Tibial artery (tissue), 4 donors: Measurements from ENCODE around the gene BRSK2.
A peak's percentile ranks its signal among the peaks of the same experiment; 100 is the strongest.

Source experiments
- DNase-seq, 2 donors: peaks; one replicate each; pipeline ENCODE4 v3.0.0-alpha.2; 2019
- H3K27ac ChIP-seq, 2 donors: fragments of 200-600 bp; sonication (generic) in 1 of 2; 1 replicate in 1 of 2; 2 replicates in 1 of 2; pipeline ENCODE4 v1.5.1; 2018 to 2019; ENCODE audit warnings: mild to moderate bottlenecking in 1 of 2
- H3K27me3 ChIP-seq, 2 donors: fragments of 200-600 bp; sonication (generic) in 1 of 2; one replicate each; pipeline versions ENCODE4 v1.5.1 to v1.6.0; 2016 to 2019
- H3K36me3 ChIP-seq, 3 donors: fragments of 200-600 bp; sonication (generic) in 2 of 3; one replicate each; pipeline ENCODE4 v1.5.1; 2016 to 2019; ENCODE audit warnings: mild to moderate bottlenecking in 2 of 3
- H3K4me1 ChIP-seq, 4 donors: fragments of 200-600 bp; sonication (generic) in 2 of 4; 1 replicate in 3 of 4; 2 replicates in 1 of 4; pipeline ENCODE4 v1.5.1; 2016 to 2019
- H3K4me3 ChIP-seq, 2 donors: fragments of 200-600 bp; sonication (generic) in 1 of 2; 1 replicate in 1 of 2; 2 replicates in 1 of 2; pipeline ENCODE4 v1.5.1; 2018 to 2019; ENCODE audit warnings: mild to moderate bottlenecking in 2 of 2
- H3K9me3 ChIP-seq, 3 donors: fragments of 200-600 bp; sonication (generic) in 1 of 3; one replicate each; pipeline ENCODE4 v1.5.1; 2016 to 2019
- intact Hi-C: fragments of 100-400 bp; cut with DNase I; formaldehyde crosslinking; loops from one replicate; pipeline ENCODE4 v1.15.0; 2023; ENCODE audit warnings: low total_unique reads
- TF ChIP-seq, protein P1 (sequence below), 2 experiments: fragments of 200-600 bp in 1 of 2; fragments of 450-650 bp in 1 of 2; IDR thresholded peaks; one replicate each; pipeline ENCODE4 v1.5.1; 2017 to 2019; ENCODE audit warnings: antibody characterized with exemption in 2 of 2, mild to moderate bottlenecking in 1 of 2, moderate library complexity in 1 of 2

The BRSK2 gene

DNA sequence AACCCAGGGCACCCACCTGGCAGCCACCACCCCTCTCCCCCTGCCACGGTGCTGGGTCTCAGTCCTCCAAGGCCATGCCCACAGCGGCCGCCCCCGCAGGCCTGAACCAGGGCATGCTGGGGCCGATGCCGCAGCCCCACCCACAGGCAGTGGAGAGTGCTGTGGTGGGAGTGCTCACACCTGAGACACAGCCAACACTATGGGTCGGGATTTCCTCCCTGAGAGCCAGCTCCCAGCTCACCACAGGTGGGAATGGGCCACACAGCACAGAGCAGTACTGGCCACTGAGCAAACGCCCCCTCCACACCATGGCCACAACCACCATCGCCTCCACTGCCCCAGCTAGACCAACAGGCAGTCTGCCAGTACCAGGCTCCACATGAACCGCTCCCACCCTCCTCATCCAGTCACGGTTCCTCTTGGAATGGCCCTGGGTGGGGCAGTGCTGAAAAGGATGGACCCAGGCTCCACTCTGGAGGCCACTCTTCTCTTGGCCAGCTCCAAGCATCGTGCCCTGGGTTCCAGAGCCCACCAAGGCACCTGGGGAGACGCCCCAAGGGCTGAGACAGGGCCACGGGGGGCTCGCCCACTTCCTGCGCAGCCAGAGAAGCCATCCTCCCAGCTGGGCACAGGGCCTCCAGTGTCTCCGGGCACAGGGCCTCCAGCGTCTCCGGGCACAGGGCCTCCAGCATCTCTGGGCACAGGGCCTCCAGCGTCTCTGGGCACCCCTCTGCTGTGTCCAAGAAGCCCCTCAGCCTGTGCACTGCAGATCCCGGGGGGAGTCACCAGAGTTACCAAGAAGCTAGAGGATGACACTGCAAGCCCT, 82.7 kb downstream of the BRSK2 start:
- peaks cover 0 to 24% (median 11%) of the 10 kb centered on the region in 4 donors for H3K4me1 ChIP-seq
- TF ChIP-seq, protein P1, sequence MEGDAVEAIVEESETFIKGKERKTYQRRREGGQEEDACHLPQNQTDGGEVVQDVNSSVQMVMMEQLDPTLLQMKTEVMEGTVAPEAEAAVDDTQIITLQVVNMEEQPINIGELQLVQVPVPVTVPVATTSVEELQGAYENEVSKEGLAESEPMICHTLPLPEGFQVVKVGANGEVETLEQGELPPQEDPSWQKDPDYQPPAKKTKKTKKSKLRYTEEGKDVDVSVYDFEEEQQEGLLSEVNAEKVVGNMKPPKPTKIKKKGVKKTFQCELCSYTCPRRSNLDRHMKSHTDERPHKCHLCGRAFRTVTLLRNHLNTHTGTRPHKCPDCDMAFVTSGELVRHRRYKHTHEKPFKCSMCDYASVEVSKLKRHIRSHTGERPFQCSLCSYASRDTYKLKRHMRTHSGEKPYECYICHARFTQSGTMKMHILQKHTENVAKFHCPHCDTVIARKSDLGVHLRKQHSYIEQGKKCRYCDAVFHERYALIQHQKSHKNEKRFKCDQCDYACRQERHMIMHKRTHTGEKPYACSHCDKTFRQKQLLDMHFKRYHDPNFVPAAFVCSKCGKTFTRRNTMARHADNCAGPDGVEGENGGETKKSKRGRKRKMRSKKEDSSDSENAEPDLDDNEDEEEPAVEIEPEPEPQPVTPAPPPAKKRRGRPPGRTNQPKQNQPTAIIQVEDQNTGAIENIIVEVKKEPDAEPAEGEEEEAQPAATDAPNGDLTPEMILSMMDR (IDR thresholded peaks at IDR 0.05) = no peak
- DNase-seq = peak in 1 of 2 donors; percentile 65
- intact Hi-C loops = no loop called here
- peak overlapping the region; percentile 24 to 34 for H3K27ac ChIP-seq
- H3K9me3 ChIP-seq = no peaks in the 10 kb centered on the region
- H3K36me3 ChIP-seq = peaks cover 76 to 100% (median 90%) of the 10 kb centered on the region in 3 donors
- no peaks in the 10 kb centered on the region for H3K27me3 ChIP-seq
- H3K4me3 ChIP-seq = no peak overlapping the region

DNA sequence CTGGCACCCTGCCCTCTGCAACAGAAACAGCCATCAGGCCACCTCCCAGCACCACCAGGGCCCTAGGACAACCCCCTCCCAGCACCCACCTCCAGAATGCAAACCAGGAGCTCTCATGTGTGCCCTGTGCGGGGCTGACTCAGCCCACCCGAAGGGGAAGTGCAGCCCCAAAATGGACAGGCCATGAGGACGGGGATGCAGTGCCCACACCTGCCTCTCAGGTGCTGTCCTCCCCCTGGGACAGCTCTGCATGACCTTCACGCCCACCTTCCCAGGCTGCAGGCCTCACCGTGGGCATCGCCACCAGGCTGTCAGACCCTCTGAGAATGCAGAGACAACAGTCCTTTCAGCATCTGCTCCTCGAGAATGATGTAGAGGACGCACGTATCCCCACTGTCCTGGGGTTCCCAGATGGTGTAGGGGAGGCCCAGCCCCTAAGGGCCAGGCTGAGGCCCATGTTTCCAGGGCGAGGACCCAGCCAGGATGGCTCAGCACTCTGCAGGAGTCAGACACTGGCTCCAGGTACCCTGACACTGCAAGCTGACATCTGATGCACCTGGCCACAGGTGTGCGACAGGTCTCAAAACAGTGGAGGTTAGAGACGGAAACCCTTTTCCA, 83.4 kb downstream of the BRSK2 start:
- TF ChIP-seq, protein P1 (IDR thresholded peaks at IDR 0.05) = no peak
- intact Hi-C loops = no loop called here
- H3K4me1 ChIP-seq = peaks cover 0 to 20% (median 7%) of the 10 kb centered on the region in 4 donors
- no peaks in the 10 kb centered on the region for H3K9me3 ChIP-seq
- H3K27me3 ChIP-seq = no peaks in the 10 kb centered on the region
- peak overlapping the region; percentile 10 to 24 for H3K27ac ChIP-seq
- H3K4me3 ChIP-seq = no peak overlapping the region
- peaks cover 82 to 100% (median 95%) of the 10 kb centered on the region in 3 donors for H3K36me3 ChIP-seq
- DNase-seq = peak in 1 of 2 donors; percentile 66

DNA sequence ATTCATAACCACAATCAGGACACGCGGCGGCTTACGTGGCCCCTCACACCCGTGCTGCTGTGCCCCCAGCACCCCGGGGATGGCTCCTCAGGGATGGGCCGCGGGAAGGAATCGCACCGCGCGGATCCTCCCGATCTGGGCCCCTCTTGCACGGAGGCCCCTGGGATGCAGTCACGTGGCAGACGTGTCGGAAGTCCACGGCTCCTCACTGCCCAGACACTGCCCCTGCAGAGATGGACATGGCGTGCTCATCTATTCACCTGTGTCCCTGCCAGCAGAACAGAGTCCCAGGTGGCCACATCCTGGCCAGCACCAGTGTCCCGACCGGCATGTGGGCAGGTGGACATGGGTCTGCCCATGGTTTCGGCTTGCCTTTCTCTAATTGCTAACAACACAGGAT, 84.1 kb downstream of the BRSK2 start:
- Histone ChIP-seq H3K36me3 (peaks cover 83 to 100% (median 95%) of the 10 kb centered on the region in 3 donors), H3K4me1 (peaks cover 0 to 20% (median 6%) of the 10 kb centered on the region in 4 donors), H3K4me3 (no peak overlapping the region), H3K27ac (peak overlapping the region in 1 of 2 donors; percentile 24), H3K27me3 (no peaks in the 10 kb centered on the region), H3K9me3 (no peaks in the 10 kb centered on the region)
- TF ChIP-seq, protein P1 (IDR thresholded peaks at IDR 0.05) = no peak
- DNase-seq = peak in 1 of 2 donors; percentile 61
- intact Hi-C loops = no loop called here

DNA sequence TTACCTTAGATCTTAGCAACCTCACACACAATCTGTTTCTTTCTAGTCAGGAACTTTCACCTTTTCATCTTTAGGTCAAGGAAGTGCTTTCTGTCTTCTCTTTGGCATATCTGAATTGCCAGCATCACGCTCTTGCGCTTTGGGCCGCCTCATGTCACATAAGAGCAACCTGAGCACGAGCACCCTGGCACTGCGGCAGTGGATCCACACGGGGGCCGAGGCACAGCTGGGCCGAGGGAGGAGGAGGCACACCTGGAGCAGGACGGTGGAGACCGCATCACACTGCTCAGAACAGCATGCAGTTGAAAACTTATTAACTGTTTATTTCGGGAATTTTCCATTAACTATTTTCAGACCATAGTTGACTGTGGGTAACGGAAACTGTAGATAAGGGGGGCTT, 86.1 kb downstream of the BRSK2 start:
- Histone ChIP-seq H3K4me3 (no peak overlapping the region), H3K4me1 (peaks cover 0 to 31% (median 25%) of the 10 kb centered on the region in 4 donors), H3K27ac (no peak overlapping the region), H3K27me3 (no peaks in the 10 kb centered on the region), H3K36me3 (peaks cover 83 to 100% (median 91%) of the 10 kb centered on the region in 3 donors), H3K9me3 (no peaks in the 10 kb centered on the region)
- TF ChIP-seq, protein P1 (IDR thresholded peaks at IDR 0.05) = no peak
- intact Hi-C loops = no loop called here
- DNase-seq = no peak

DNA sequence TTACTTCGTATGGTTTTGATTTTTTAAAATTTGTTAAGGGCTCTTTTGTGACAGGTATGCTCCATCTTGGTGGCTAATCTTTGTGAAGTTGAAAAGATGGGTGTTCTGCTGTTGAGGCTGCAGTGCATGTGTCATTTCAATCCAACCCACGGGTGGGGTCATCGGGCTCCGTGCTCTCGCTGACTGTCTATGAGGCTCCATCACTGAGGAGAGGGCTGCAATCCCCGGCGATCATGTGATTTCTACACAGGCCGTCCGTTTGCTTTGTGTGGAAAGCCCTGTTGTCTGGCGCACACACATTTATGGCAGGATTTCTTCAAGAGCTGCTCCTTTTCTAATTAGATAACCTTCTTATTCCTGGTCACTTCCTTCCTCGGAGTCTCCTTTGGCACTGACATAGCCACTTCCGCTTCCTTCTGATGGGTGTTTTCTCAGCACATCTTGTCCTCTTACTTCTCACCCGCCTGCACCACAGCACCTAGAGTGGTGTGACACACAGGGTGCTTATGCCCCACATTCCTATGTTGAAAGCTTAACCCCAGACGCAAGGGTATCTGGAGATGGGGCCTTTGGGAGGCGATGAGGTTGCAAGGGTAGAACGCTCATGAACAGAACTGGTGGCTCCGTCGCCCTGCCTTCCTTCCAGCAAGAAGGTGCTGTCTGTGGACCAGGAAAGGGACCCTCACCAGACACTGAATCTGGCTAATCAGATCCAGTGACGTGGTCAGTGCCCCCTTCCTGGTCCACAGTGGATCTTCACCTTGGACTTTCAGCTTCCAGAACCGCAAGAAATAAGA, 87.4 kb downstream of the BRSK2 start:
- no peaks in the 10 kb centered on the region for H3K9me3 ChIP-seq
- intact Hi-C loops = no loop called here
- H3K4me3 ChIP-seq = no peak overlapping the region
- TF ChIP-seq, protein P1 (IDR thresholded peaks at IDR 0.05) = no peak
- H3K27me3 ChIP-seq = no peaks in the 10 kb centered on the region
- H3K4me1 ChIP-seq = peaks cover 0 to 44% (median 37%) of the 10 kb centered on the region in 4 donors
- H3K36me3 ChIP-seq = peaks cover 74 to 92% (median 78%) of the 10 kb centered on the region in 3 donors
- DNase-seq = no peak
- no peak overlapping the region for H3K27ac ChIP-seq
